TTC549 (cell line): ENCODE results near the gene MRGPRX1.
"Not testable (repeated sequence)": the region's sequence is repeated elsewhere in the genome, so short reads cannot be mapped to it uniquely, and the experiment has no call there.

Source experiments
- FAIRE-seq: peaks from 2 replicates; lab custom pipeline; 2012; peaks lifted over from hg19 to GRCh38; lab: Jason Lieb, UNC

Gene MRGPRX1

GRCh38 chr11:18939314-18939713, at the start of gene MRGPRX1:
MRGPRX1 (minus strand) TSS chr11:18939414; CDS start chr11:18934784, 4,630 bp downstream.
- FAIRE-seq = no peak

- FAIRE-seq = no peak
These were observed 48.4 kb upstream of the MRGPRX1 start for GRCh38 chr11:18987454-18988231.

GRCh38 chr11:18986744-18987143, 47.5 kb upstream of the MRGPRX1 start:
- no peak for FAIRE-seq

- FAIRE-seq = no peak
These were observed 42.7 kb upstream of the MRGPRX1 start for GRCh38 chr11:18981897-18982296.

GRCh38 chr11:18974192-18974591, 35.0 kb upstream of the MRGPRX1 start:
- FAIRE-seq = no peak

- no peak for FAIRE-seq
These were observed 33.1 kb upstream of the MRGPRX1 start for GRCh38 chr11:18972336-18972735.

- FAIRE-seq = no peak
These were observed 30.5 kb upstream of the MRGPRX1 start for GRCh38 chr11:18969720-18970119.

- no peak for FAIRE-seq
These were observed 19.2 kb upstream of the MRGPRX1 start for GRCh38 chr11:18958221-18958910.

GRCh38 chr11:18956630-18957029, 17.4 kb upstream of the MRGPRX1 start:
- FAIRE-seq = no peak

- no peak for FAIRE-seq
These were observed 3.1 kb downstream of the MRGPRX1 start for GRCh38 chr11:18936002-18936673.

- FAIRE-seq = no peak
These were observed 4.9 kb downstream of the MRGPRX1 start for GRCh38 chr11:18934195-18934814.

- FAIRE-seq = no peak
These were observed 11.5 kb downstream of the MRGPRX1 start for GRCh38 chr11:18927550-18928322.

- not testable (repeated sequence) for FAIRE-seq
These were observed 13.8 kb downstream of the MRGPRX1 start for GRCh38 chr11:18925426-18925825.

GRCh38 chr11:18912883-18913282, 26.3 kb downstream of the MRGPRX1 start:
- FAIRE-seq = no peak

- FAIRE-seq = no peak
These were observed 31.8 kb downstream of the MRGPRX1 start for GRCh38 chr11:18907391-18907790.

- not testable (repeated sequence) for FAIRE-seq
These were observed 38.6 kb downstream of the MRGPRX1 start for GRCh38 chr11:18900637-18901036.

GRCh38 chr11:18900151-18900611, 39.0 kb downstream of the MRGPRX1 start:
- FAIRE-seq = not testable (repeated sequence)

- not testable (repeated sequence) for FAIRE-seq
These were observed 47.5 kb downstream of the MRGPRX1 start for GRCh38 chr11:18891712-18892111.

GRCh38 chr11:18890615-18891014, 48.6 kb downstream of the MRGPRX1 start:
- no peak for FAIRE-seq
